Keratinocyte (primary cell): Measurements from ENCODE around the gene SLC36A3. TPM values are rescaled to one million over a fixed set of nuclear protein-coding genes. Genes with fewer than 3 reads are reported as not detected.

ENCODE experiments used
- DNase-seq: peaks from one replicate; pipeline ENCODE4 v3.0.0-alpha.2; 2011; ENCODE audit warnings: low read depth, missing footprints, low spot score
- FAIRE-seq: peaks from 2 replicates; lab custom pipeline; 2011; peaks lifted over from hg19 to GRCh38; lab: Jason Lieb, UNC
- H2AFZ ChIP-seq: 2 replicates; pipeline ENCODE4 v1.6.0; 2012; ENCODE audit warnings: low read length, control low read depth, inconsistent platforms; ENCODE audit not compliant: control insufficient read depth
- H3K27ac ChIP-seq: 2 replicates; pipeline ENCODE4 v1.5.1; 2011; ENCODE audit warnings: low read length; ENCODE audit not compliant: control insufficient read depth, insufficient read depth
- H3K27me3 ChIP-seq: 3 replicates; pipeline ENCODE4 v1.6.0; 2011; ENCODE audit warnings: low read length; ENCODE audit not compliant: control insufficient read depth, insufficient read depth; ENCODE audit errors: extremely low read depth
- H3K36me3 ChIP-seq, 2 experiments: 2 replicates in 1 of 2; 3 replicates in 1 of 2; pipeline ENCODE4 v1.5.1; 2011; ENCODE audit warnings: low read length in 2 of 2, mild to moderate bottlenecking in 1 of 2; ENCODE audit not compliant: control insufficient read depth in 2 of 2, insufficient read depth in 2 of 2; ENCODE audit errors: extremely low read depth in 1 of 2
- H3K4me1 ChIP-seq: 3 replicates; pipeline ENCODE4 v1.5.1; 2011; ENCODE audit warnings: low read length; ENCODE audit not compliant: control insufficient read depth, insufficient read depth; ENCODE audit errors: extremely low read depth
- H3K4me2 ChIP-seq: 3 replicates; pipeline ENCODE4 v1.6.0; 2011; ENCODE audit warnings: low read depth, low read length; ENCODE audit not compliant: control insufficient read depth, insufficient read depth; ENCODE audit errors: extremely low read depth
- H3K4me3 ChIP-seq, 3 experiments: fragments of 200-600 bp in 1 of 3; sonication (generic) in 1 of 3; 2 replicates in 2 of 3; 3 replicates in 1 of 3; pipeline ENCODE4 v1.5.1; 2011 to 2016; ENCODE audit warnings: low read length in 3 of 3, mild to moderate bottlenecking in 3 of 3, control low read depth in 2 of 3, inconsistent platforms in 1 of 3, low read depth in 1 of 3, mixed read lengths in 1 of 3, mixed run types in 1 of 3, moderate library complexity in 1 of 3; ENCODE audit not compliant: control insufficient read depth in 2 of 3, insufficient read depth in 2 of 3; ENCODE audit errors: extremely low read depth in 1 of 3
- H3K79me2 ChIP-seq: 2 replicates; pipeline ENCODE4 v1.6.0; 2012; ENCODE audit warnings: low read length; ENCODE audit not compliant: control insufficient read depth, insufficient read depth
- H3K9ac ChIP-seq: 3 replicates; pipeline ENCODE4 v1.6.0; 2011; ENCODE audit warnings: low read length; ENCODE audit not compliant: control insufficient read depth, insufficient read depth; ENCODE audit errors: extremely low read depth
- H3K9me1 ChIP-seq: 3 replicates; pipeline ENCODE4 v1.6.0; 2011; ENCODE audit warnings: low read length; ENCODE audit not compliant: control insufficient read depth, insufficient read depth; ENCODE audit errors: extremely low read depth
- H3K9me3 ChIP-seq: 2 replicates; pipeline ENCODE4 v1.5.1; 2012; ENCODE audit warnings: low read depth, low read length; ENCODE audit not compliant: control insufficient read depth
- H4K20me1 ChIP-seq: 3 replicates; pipeline ENCODE4 v1.6.0; 2011; ENCODE audit warnings: low read length; ENCODE audit not compliant: control insufficient read depth, insufficient read depth; ENCODE audit errors: extremely low read depth
- EZH2 ChIP-seq: IDR thresholded peaks from one replicate; pipeline ENCODE4 v1.6.1; 2012; ENCODE audit warnings: inconsistent platforms, mild to moderate bottlenecking, low read length, moderate library complexity
- dilution Hi-C: fragments of 300-500 bp; cut with MboI; formaldehyde crosslinking; loops from one replicate; pipeline ENCODE4 v1.7.0; 2020; ENCODE audit warnings: low sequenced_read_pairs; ENCODE audit not compliant: extremely low pct_ligation_motif_present
- polyA plus RNA-seq, 5 experiments: library from polyadenylated mRNA; depleted of rRNA in 3 of 5; stranded (reverse) in 3 of 5; stranded (forward) in 1 of 5; unstranded in 1 of 5; fragments of >200 nt; gene quantifications; 1 replicate in 1 of 5; 2 replicates in 3 of 5; 3 replicates in 1 of 5; pipeline versions ENCODE4 v1.2.1 to v1.2.3, GENCODE V29; 2011 to 2012; ENCODE audit warnings: missing spikeins in 2 of 5, low read depth in 1 of 5, low replicate concordance in 1 of 5
- TF ChIP-seq, protein P1 (sequence below), 3 experiments: IDR thresholded peaks in 1 of 3; conservative IDR thresholded peaks in 1 of 3; optimal IDR thresholded peaks in 1 of 3; 2 replicates in 2 of 3; 3 replicates in 1 of 3; pipeline versions ENCODE3 to v1.5.1; 2011; ENCODE audit warnings: low read length in 3 of 3, mild to moderate bottlenecking in 3 of 3, moderate library complexity in 2 of 3, control low read depth in 1 of 3, inconsistent platforms in 1 of 3; ENCODE audit not compliant: insufficient read depth in 2 of 3; ENCODE audit errors: extremely low read depth in 1 of 3

SLC36A3 gene
- polyA plus RNA-seq, 1 donor (not counting 4 experiments of a cell fraction or from before 2014, with no cell fraction given) = not detected

DNA sequence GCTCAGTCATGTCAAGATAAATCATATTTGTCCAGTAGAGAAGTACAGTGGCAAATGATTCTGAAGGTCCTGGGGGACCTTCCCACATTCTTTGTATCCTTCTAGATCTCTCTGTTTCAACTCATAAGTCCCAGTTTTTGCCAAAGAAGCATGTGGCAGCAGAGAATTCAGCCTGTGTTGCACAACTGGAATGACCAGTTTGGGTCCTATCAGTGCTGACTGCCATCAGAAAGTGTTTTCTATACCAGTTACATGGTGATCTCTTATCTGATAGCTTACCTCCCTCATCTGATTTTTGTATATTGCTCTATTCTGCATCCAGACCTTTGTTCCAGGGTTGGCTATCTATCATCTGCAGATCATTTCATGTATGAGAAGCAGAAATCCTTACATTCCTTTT is 28.9 kb downstream of the SLC36A3 start:
- Histone ChIP-seq H3K27me3 (no peaks in the 10 kb centered on the region), H2AFZ (no peak overlapping the region), H4K20me1 (no peaks in the 10 kb centered on the region), H3K9ac (no peak overlapping the region), H3K4me3 (no peak overlapping the region), H3K79me2 (no peaks in the 10 kb centered on the region), H3K27ac (no peak overlapping the region), H3K4me1 (peaks cover 5% of the 10 kb centered on the region), H3K9me1 (no peaks in the 10 kb centered on the region), H3K4me2 (no peak overlapping the region), H3K9me3 (no peaks in the 10 kb centered on the region), H3K36me3 (peaks cover 2 to 8% of the 10 kb centered on the region in 2 experiments)
- no peak for FAIRE-seq
- TF ChIP-seq EZH2 = no peak
- TF ChIP-seq, protein P1, sequence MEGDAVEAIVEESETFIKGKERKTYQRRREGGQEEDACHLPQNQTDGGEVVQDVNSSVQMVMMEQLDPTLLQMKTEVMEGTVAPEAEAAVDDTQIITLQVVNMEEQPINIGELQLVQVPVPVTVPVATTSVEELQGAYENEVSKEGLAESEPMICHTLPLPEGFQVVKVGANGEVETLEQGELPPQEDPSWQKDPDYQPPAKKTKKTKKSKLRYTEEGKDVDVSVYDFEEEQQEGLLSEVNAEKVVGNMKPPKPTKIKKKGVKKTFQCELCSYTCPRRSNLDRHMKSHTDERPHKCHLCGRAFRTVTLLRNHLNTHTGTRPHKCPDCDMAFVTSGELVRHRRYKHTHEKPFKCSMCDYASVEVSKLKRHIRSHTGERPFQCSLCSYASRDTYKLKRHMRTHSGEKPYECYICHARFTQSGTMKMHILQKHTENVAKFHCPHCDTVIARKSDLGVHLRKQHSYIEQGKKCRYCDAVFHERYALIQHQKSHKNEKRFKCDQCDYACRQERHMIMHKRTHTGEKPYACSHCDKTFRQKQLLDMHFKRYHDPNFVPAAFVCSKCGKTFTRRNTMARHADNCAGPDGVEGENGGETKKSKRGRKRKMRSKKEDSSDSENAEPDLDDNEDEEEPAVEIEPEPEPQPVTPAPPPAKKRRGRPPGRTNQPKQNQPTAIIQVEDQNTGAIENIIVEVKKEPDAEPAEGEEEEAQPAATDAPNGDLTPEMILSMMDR (optimal IDR thresholded peaks at IDR 0.05 in 1 of 3, IDR thresholded peaks at IDR 0.05 in 1 of 3, conservative IDR thresholded peaks at IDR 0.05 in 1 of 3; ENCODE audit: extremely low read depth in 1 of 3, insufficient read depth in 2 of 3, low read length in 3 of 3) = no peak
- dilution Hi-C loops = no loop called here
- no peak for DNase-seq

DNA sequence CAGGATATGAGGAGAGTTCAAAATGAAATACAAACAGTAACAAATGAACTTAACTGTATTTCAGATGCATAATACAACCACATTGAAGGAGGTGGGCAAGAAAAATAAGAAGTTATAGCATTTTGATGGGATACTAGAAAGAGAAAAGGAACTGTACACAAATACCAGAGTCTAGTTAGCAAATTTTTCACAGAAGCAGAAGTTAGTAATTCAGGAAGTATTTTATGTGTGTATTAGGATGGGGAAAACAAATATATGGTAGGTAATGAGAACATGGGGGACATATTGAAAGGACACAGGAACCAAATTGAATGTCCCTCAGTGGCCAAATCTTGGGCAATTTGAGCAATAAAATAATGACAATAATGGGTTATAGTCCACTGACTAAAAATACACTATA is 32.2 kb downstream of the SLC36A3 start:
- dilution Hi-C loops = no loop called here
- H2AFZ ChIP-seq = no peak overlapping the region
- no peaks in the 10 kb centered on the region for H4K20me1 ChIP-seq
- peaks cover 22 to 24% of the 10 kb centered on the region in 2 experiments for H3K36me3 ChIP-seq
- H3K9me3 ChIP-seq = no peaks in the 10 kb centered on the region
- FAIRE-seq (no peak), DNase-seq (no peak)
- H3K27ac ChIP-seq = no peak overlapping the region
- no peaks in the 10 kb centered on the region for H3K9me1 ChIP-seq
- H3K27me3 ChIP-seq = no peaks in the 10 kb centered on the region
- no peak overlapping the region for H3K4me3 ChIP-seq
- TF ChIP-seq, protein P1 (optimal IDR thresholded peaks at IDR 0.05 in 1 of 3, IDR thresholded peaks at IDR 0.05 in 1 of 3, conservative IDR thresholded peaks at IDR 0.05 in 1 of 3; ENCODE audit: extremely low read depth in 1 of 3, insufficient read depth in 2 of 3, low read length in 3 of 3) = no peak
- no peak for TF ChIP-seq EZH2
- no peaks in the 10 kb centered on the region for H3K79me2 ChIP-seq
- no peak overlapping the region for H3K9ac ChIP-seq
- no peak overlapping the region for H3K4me2 ChIP-seq
- H3K4me1 ChIP-seq = peaks cover 5% of the 10 kb centered on the region
